Natural killer cell (primary cell): Measurements from ENCODE around the gene FUCA2. TPM values are rescaled to one million over a fixed set of nuclear protein-coding genes. Genes with fewer than 3 reads are reported as not detected.

Source experiments
- ATAC-seq, 3 donors: fragments of 150-1000 bp in 2 of 3; fragments of 200-7000 bp in 1 of 3; cut with Tn5 transposase; 1 replicate in 1 of 3; 2 replicates in 2 of 3; pipeline ENCODE4 v1.10.0; 2021; ENCODE audit warnings: mild to moderate bottlenecking in 2 of 3, moderate library complexity in 2 of 3
- DNase-seq, 2 donors: peaks; one replicate each; pipeline versions ENCODE4 v3.0.0 to v3.0.0-alpha.2; 2013 to 2021; ENCODE audit warnings: mixed read lengths in 1 of 2
- H3K27ac ChIP-seq: one replicate; pipeline ENCODE4 v1.5.1; 2013; ENCODE audit warnings: mild to moderate bottlenecking, low read length
- H3K27me3 ChIP-seq: one replicate; pipeline ENCODE4 v1.6.1; 2013; ENCODE audit warnings: low read length; ENCODE audit not compliant: control insufficient read depth, insufficient read depth
- H3K36me3 ChIP-seq: one replicate; pipeline ENCODE4 v1.6.1; 2013; ENCODE audit warnings: low read length; ENCODE audit not compliant: control insufficient read depth, insufficient read depth
- H3K4me1 ChIP-seq: one replicate; pipeline ENCODE4 v1.6.1; 2013; ENCODE audit warnings: low read length; ENCODE audit not compliant: control insufficient read depth, insufficient read depth
- H3K4me3 ChIP-seq: one replicate; pipeline ENCODE4 v1.5.1; 2013; ENCODE audit warnings: low read length
- H3K9me3 ChIP-seq: one replicate; pipeline ENCODE4 v1.6.1; 2013; ENCODE audit warnings: low read length; ENCODE audit not compliant: control insufficient read depth, insufficient read depth
- H3K27ac Mint-ChIP-seq, 2 donors: one replicate each; pipeline ENCODE4 v1.8.0; 2022; ENCODE audit warnings: mild to moderate bottlenecking in 2 of 2, mixed read lengths in 2 of 2, moderate library complexity in 1 of 2
- H3K27me3 Mint-ChIP-seq, 2 donors: one replicate each; pipeline ENCODE4 v1.8.0; 2022; ENCODE audit warnings: low read depth in 2 of 2, mixed read lengths in 2 of 2
- H3K36me3 Mint-ChIP-seq: one replicate; pipeline ENCODE4 v1.8.0; 2022; ENCODE audit warnings: mixed read lengths
- H3K4me1 Mint-ChIP-seq, 2 donors: one replicate each; pipeline ENCODE4 v1.8.0; 2022; ENCODE audit warnings: mixed read lengths in 2 of 2
- H3K4me3 Mint-ChIP-seq: one replicate; pipeline ENCODE4 v1.8.0; 2022; ENCODE audit warnings: mild to moderate bottlenecking, moderate library complexity, mixed read lengths
- H3K9me3 Mint-ChIP-seq, 2 donors: one replicate each; pipeline ENCODE4 v1.8.0; 2022; ENCODE audit warnings: mixed read lengths in 2 of 2
- WGBS: methylation state at CpG from one replicate; pipeline ENCODE4 v1.1.7; 2013; ENCODE audit warnings: missing lambda C conversion rate; ENCODE audit not compliant: insufficient coverage; 5-methylcytosine and 5-hydroxymethylcytosine counted together
- intact Hi-C: fragments of 100-400 bp; cut with micrococcal nuclease; formaldehyde crosslinking; loops from one replicate; pipeline ENCODE4 v1.14.2; 2022
- total RNA-seq, 4 donors: library from RNA; stranded (reverse); fragments of 120-200 nt in 1 of 4; gene quantifications; one replicate each; pipeline versions ENCODE4 v1.2.3 to v1.2.4, GENCODE V29; 2013 to 2022
- TF ChIP-seq, protein P1 (sequence below): fragments of 200-600 bp; IDR thresholded peaks from one replicate; pipeline ENCODE4 v1.8.0; 2022; ENCODE audit warnings: antibody characterized with exemption

The FUCA2 gene
- total RNA-seq, 3 donors from 2014 or later (not counting 1 experiment from before 2014, with no cell fraction given), result 10.5 to 15.5 (median 13.0) TPM

DNA sequence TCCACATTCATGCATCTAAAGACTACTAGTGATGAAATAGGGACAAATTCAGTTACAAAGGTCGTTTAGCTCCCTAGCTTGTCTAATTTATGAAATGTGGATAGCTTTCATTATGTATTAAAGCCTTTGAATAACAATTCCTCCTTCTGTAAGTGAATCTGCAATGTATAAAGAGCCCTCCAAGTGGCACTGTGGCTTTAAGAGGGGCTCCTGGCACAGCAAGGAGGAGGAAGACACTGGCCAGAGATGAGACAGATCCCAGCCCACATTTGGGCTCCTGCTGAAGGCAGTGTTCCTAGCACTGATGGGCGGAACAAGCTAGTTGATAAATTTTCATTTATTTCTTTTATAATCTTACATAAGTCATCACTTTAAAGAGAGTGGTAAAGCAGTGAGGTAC, 17.6 kb upstream of the FUCA2 start:
- no peak for ATAC-seq
- TF ChIP-seq, protein P1, sequence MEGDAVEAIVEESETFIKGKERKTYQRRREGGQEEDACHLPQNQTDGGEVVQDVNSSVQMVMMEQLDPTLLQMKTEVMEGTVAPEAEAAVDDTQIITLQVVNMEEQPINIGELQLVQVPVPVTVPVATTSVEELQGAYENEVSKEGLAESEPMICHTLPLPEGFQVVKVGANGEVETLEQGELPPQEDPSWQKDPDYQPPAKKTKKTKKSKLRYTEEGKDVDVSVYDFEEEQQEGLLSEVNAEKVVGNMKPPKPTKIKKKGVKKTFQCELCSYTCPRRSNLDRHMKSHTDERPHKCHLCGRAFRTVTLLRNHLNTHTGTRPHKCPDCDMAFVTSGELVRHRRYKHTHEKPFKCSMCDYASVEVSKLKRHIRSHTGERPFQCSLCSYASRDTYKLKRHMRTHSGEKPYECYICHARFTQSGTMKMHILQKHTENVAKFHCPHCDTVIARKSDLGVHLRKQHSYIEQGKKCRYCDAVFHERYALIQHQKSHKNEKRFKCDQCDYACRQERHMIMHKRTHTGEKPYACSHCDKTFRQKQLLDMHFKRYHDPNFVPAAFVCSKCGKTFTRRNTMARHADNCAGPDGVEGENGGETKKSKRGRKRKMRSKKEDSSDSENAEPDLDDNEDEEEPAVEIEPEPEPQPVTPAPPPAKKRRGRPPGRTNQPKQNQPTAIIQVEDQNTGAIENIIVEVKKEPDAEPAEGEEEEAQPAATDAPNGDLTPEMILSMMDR, result no peak
- peaks cover 8 to 9% of the 10 kb centered on the region in 2 donors for H3K4me1 Mint-ChIP-seq
- H3K27me3 ChIP-seq, result no peaks in the 10 kb centered on the region
- no CpG with 5 or more reads among the region's 2 CpGs for WGBS
- peaks cover 3% of the 10 kb centered on the region for H3K4me1 ChIP-seq
- no peak overlapping the region for H3K4me3 Mint-ChIP-seq
- no peak overlapping the region for H3K4me3 ChIP-seq
- H3K36me3 Mint-ChIP-seq, result no peaks in the 10 kb centered on the region
- no peaks in the 10 kb centered on the region for H3K9me3 ChIP-seq
- DNase-seq, result peak in 1 of 2 donors; percentile 41
- H3K27ac Mint-ChIP-seq, result peak overlapping the region in 1 of 2 donors; percentile 68
- H3K36me3 ChIP-seq, result no peaks in the 10 kb centered on the region
- intact Hi-C loops, result no loop called here
- H3K9me3 Mint-ChIP-seq, result no peaks in the 10 kb centered on the region
- H3K27ac ChIP-seq, result no peak overlapping the region
- H3K27me3 Mint-ChIP-seq, result no peaks in the 10 kb centered on the region

DNA sequence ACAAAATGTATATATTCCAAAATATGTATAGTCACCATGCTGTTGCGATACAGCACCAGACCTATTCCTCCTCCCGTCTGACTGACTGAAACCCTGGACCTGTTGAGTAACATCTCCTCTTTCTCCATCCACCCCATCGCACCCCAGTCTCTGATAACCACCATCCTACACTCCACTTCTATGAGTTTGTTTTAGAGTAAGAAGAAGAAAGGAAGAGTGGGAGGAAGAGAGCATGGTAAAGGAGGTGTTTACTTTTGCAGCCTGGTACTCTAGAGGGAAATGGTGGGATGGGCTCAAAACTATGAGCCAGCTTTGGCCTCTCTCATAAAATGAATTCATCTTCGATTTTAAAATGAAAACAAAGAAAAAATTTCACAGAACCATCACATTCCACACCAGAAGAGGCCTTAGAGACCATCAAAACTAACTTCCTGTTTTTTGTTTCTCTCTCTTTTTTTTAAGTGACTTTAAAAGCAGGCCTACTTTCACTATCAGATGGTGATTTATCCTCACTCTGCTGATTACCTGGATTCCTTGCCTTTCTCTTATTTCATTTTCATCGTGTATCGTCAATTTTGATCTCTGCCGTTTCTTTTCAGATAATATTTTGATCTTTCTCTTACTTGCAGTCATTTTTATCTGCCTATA, 16.8 kb upstream of the FUCA2 start:
- H3K4me3 Mint-ChIP-seq, result no peak overlapping the region
- ATAC-seq (peak in 1 of 3 donors; percentile 32), DNase-seq (peak in 1 of 2 donors; percentile 39)
- no peaks in the 10 kb centered on the region for H3K9me3 Mint-ChIP-seq
- no peak overlapping the region for H3K4me3 ChIP-seq
- peak overlapping the region; percentile 55 for H3K27ac ChIP-seq
- H3K4me1 ChIP-seq, result peaks cover 3% of the 10 kb centered on the region
- no peaks in the 10 kb centered on the region for H3K36me3 ChIP-seq
- no peaks in the 10 kb centered on the region for H3K36me3 Mint-ChIP-seq
- H3K4me1 Mint-ChIP-seq, result peaks cover 8 to 9% of the 10 kb centered on the region in 2 donors
- H3K27ac Mint-ChIP-seq, result peak overlapping the region; percentile 31 to 68
- H3K27me3 Mint-ChIP-seq, result no peaks in the 10 kb centered on the region
- intact Hi-C loops, result no loop called here
- H3K9me3 ChIP-seq, result no peaks in the 10 kb centered on the region
- TF ChIP-seq, protein P1, result no peak
- WGBS, result 58% methylated on average over 4 of the region's 7 CpGs
- H3K27me3 ChIP-seq, result no peaks in the 10 kb centered on the region

DNA sequence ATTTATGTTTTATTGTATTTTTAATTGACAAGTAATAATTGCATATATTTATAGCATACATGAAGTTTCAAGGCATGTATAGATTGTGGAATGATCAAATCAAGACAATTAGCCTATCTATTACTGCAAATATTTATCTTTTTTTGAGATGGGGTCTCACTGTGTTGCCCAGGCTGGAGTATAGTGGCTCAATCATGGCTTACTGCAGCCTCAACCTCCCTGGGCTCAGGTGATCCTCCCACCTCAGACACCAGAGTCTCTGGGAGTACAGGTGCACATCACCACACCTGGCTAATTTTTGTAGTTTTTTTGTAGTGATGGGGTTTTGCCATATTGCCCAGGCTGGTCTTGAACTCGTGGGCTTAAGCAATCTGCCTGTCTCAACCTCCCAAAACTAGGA, 16.2 kb upstream of the FUCA2 start:
- Mint-ChIP-seq H3K4me1 (peaks cover 8 to 9% of the 10 kb centered on the region in 2 donors), H3K27ac (peak overlapping the region in 1 of 2 donors; percentile 31), H3K36me3 (no peaks in the 10 kb centered on the region), H3K4me3 (no peak overlapping the region), H3K27me3 (no peaks in the 10 kb centered on the region), H3K9me3 (no peaks in the 10 kb centered on the region)
- intact Hi-C loops, result no loop called here
- Histone ChIP-seq H3K27me3 (no peaks in the 10 kb centered on the region), H3K27ac (no peak overlapping the region), H3K9me3 (no peaks in the 10 kb centered on the region), H3K4me3 (no peak overlapping the region), H3K4me1 (peaks cover 3% of the 10 kb centered on the region), H3K36me3 (no peaks in the 10 kb centered on the region)
- 100% methylated on average over 1 of the region's 1 CpG for WGBS
- ATAC-seq (no peak), DNase-seq (no peak)
- TF ChIP-seq, protein P1, result no peak

DNA sequence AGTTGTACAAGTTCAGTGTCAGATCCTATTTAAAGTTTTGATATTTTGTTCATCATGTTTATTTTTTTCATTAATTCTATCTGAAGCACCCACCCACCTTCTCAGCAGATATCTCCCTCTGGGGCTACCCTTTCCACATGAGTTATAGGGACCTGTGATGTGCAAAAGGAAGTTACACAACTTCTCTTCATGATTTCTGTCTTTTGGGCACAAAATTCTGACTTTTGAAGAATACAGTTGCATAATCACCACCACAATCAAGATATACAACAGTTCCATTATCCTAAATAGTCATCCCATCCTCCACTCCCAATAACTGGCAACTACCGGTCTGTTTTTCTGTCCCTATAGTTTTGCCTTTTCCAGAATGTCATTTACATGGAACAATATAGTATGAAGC, 13.8 kb upstream of the FUCA2 start:
- H3K27ac ChIP-seq, result no peak overlapping the region
- no peak overlapping the region for H3K27ac Mint-ChIP-seq
- no peaks in the 10 kb centered on the region for H3K36me3 ChIP-seq
- H3K36me3 Mint-ChIP-seq, result no peaks in the 10 kb centered on the region
- peaks cover 8 to 9% of the 10 kb centered on the region in 2 donors for H3K4me1 Mint-ChIP-seq
- no peak overlapping the region for H3K4me3 ChIP-seq
- intact Hi-C loops, result no loop called here
- no peak overlapping the region for H3K4me3 Mint-ChIP-seq
- H3K9me3 ChIP-seq, result no peaks in the 10 kb centered on the region
- WGBS, result 92% methylated on average over 1 of the region's 1 CpG
- H3K27me3 ChIP-seq, result no peaks in the 10 kb centered on the region
- no peaks in the 10 kb centered on the region for H3K9me3 Mint-ChIP-seq
- DNase-seq (no peak), ATAC-seq (no peak)
- no peaks in the 10 kb centered on the region for H3K27me3 Mint-ChIP-seq
- peaks cover 3% of the 10 kb centered on the region for H3K4me1 ChIP-seq
- TF ChIP-seq, protein P1, result no peak
